AG04449 (cell line): ENCODE data around the gene SLC16A5.

Experiments
- CTCF ChIA-PET: fragments of 350-600 bp; formaldehyde crosslinking; extraction: SDS; loops from one replicate; lab custom pipeline; 2021; ENCODE audit warnings: antibody characterized with exemption; lab: Yijun Ruan, JAX
- POLR2A ChIA-PET: fragments of 400-600, 350-600 bp; formaldehyde crosslinking; extraction: SDS; loops from one replicate; lab custom pipeline; 2020; ENCODE audit warnings: antibody characterized with exemption, inconsistent platforms; lab: Yijun Ruan, JAX
- DNase-seq: peaks from one replicate; pipeline ENCODE4 v3.0.0-alpha.2; 2010; ENCODE audit warnings: low read depth, low spot score
- H3K4me3 ChIP-seq: 2 replicates; pipeline ENCODE4 v1.5.1; 2011; ENCODE audit warnings: low read depth, mild to moderate bottlenecking, control low read depth, low read length
- CTCF ChIP-seq: IDR thresholded peaks from one replicate; pipeline ENCODE4 v1.5.1; 2011; ENCODE audit warnings: mild to moderate bottlenecking, moderate library complexity, low read length, control low read depth, inconsistent platforms; ENCODE audit not compliant: insufficient read depth; ENCODE audit errors: missing control alignments

The SLC16A5 gene

GRCh38 chr17:75046407-75047289 is 41.1 kb upstream of the SLC16A5 start, which contains the start of the genes ATP5PD and KCTD2:
ATP5PD (minus strand) TSS chr17:75046969; CDS start chr17:75042650, 4,319 bp downstream.
KCTD2 (plus strand) TSS chr17:75047225; CDS start chr17:75047251, 26 bp downstream.
- ChIA-PET CTCF (interaction anchor here (1.0 to 5.2 kb wide), 4 partner anchors 14 to 160 kb away, joined by 3 to 52 read pairs (median 9); no protein-coding TSS in a partner anchor), POLR2A (interaction anchor here (1.5 to 3.3 kb wide), 3 partner anchors 12 to 34 kb away, joined by 4 to 18 read pairs (median 8); partner anchors contain the start of gene MRPL58)
- H3K4me3 ChIP-seq: peak within 1 kb of the TSS; percentile 99
- no peak for TF ChIP-seq CTCF
- peak; percentile 77 for DNase-seq

GRCh38 chr17:75047398-75048098 is 40.2 kb upstream of the SLC16A5 start:
- CTCF ChIA-PET: interaction anchor here (1.0 to 5.2 kb wide), 4 partner anchors 13 to 159 kb away, joined by 3 to 52 read pairs (median 13); no protein-coding TSS in a partner anchor
- POLR2A ChIA-PET: interaction anchor here (1.9 to 3.3 kb wide), 2 partner anchors 12 to 13 kb away, joined by 4 to 18 read pairs; no protein-coding TSS in a partner anchor

GRCh38 chr17:75048249-75048878 is 39.4 kb upstream of the SLC16A5 start:
- peak overlapping the region; percentile 99 for H3K4me3 ChIP-seq
- no peak for DNase-seq
- no peak for TF ChIP-seq CTCF
- ChIA-PET POLR2A (interaction anchor here (1.5 to 3.3 kb wide), 2 partner anchors 11 to 14 kb away, joined by 5 to 18 read pairs; no protein-coding TSS in a partner anchor), CTCF (interaction anchor here (0.6 to 5.2 kb wide), 6 partner anchors 9 to 154 kb away, joined by 3 to 52 read pairs (median 13); no protein-coding TSS in a partner anchor)

More at GRCh38 chr17:75047398-75048098, 40.2 kb upstream of the SLC16A5 start:
- TF ChIP-seq CTCF: no peak
- H3K4me3 ChIP-seq: peak overlapping the region; percentile 99
- no peak for DNase-seq

- ChIA-PET CTCF (interaction anchor here (0.6 to 5.2 kb wide), 6 partner anchors 9 to 154 kb away, joined by 3 to 52 read pairs (median 13); no protein-coding TSS in a partner anchor), POLR2A (interaction anchor here (1.5 to 3.3 kb wide), 2 partner anchors 11 to 14 kb away, joined by 5 to 18 read pairs; no protein-coding TSS in a partner anchor)
- no peak for TF ChIP-seq CTCF
- no peak for DNase-seq
- H3K4me3 ChIP-seq: no peak overlapping the region
Measured at GRCh38 chr17:75049057-75049456, 38.7 kb upstream of the SLC16A5 start.

- CTCF ChIA-PET: interaction anchor here (2.0 to 5.2 kb wide), 4 partner anchors 11 to 121 kb away, joined by 11 to 52 read pairs (median 16); no protein-coding TSS in a partner anchor
- no peak for TF ChIP-seq CTCF
- POLR2A ChIA-PET: interaction anchor here (1.5 kb wide), 1 partner anchor 10 kb away, joined by 5 read pairs; no protein-coding TSS in a partner anchor
- H3K4me3 ChIP-seq: no peak overlapping the region; the same call in 1 of the 2 replicates
- DNase-seq: no peak
Measured at GRCh38 chr17:75049706-75050105, 38.0 kb upstream of the SLC16A5 start.
